Upper lobe of right lung (tissue), 1 donor: Measurements from ENCODE around the gene UGT2A2. TPM values are rescaled to one million over a fixed set of nuclear protein-coding genes. Genes with fewer than 3 reads are reported as not detected.

Source experiments
- ATAC-seq: fragments of 200-7000 bp; cut with Tn5 transposase; one replicate; pipeline ENCODE4 v1.9.1; 2020; ENCODE audit warnings: mild to moderate bottlenecking, moderate library complexity
- DNase-seq: peaks from one replicate; pipeline ENCODE4 v3.0.0-alpha.2; 2020
- H3K27ac ChIP-seq: fragments of 200-600 bp; one replicate; pipeline ENCODE4 v1.8.0; 2022
- H3K27me3 ChIP-seq: fragments of 200-600 bp; one replicate; pipeline ENCODE4 v1.8.0; 2022; ENCODE audit warnings: mild to moderate bottlenecking
- H3K36me3 ChIP-seq: fragments of 200-600 bp; one replicate; pipeline ENCODE4 v1.8.0; 2022
- H3K4me1 ChIP-seq: fragments of 200-600 bp; one replicate; pipeline ENCODE4 v1.8.0; 2022
- H3K4me3 ChIP-seq: fragments of 200-600 bp; one replicate; pipeline ENCODE4 v1.8.0; 2022; ENCODE audit warnings: mild to moderate bottlenecking
- H3K9me3 ChIP-seq: fragments of 200-600 bp; one replicate; pipeline ENCODE4 v1.8.0; 2022
- intact Hi-C: fragments of 100-400 bp; cut with DNase I; formaldehyde crosslinking; loops from one replicate; pipeline ENCODE4 v1.11.0; 2022
- total RNA-seq: library from RNA; stranded (reverse); fragmentation: NEBNext Ultra II Directional; extraction: Animal tissue kit (Norgen Biotek cat#: 25700); gene quantifications from one replicate; pipeline ENCODE4 v1.2.1, GENCODE V29; 2021
- TF ChIP-seq, protein P1 (sequence below): fragments of 200-600 bp; IDR thresholded peaks from one replicate; pipeline ENCODE4 v1.8.0; 2022; ENCODE audit warnings: antibody characterized with exemption
- donor health status: DM: no; HTN: yes; CAD: no; lungs with severe emphysema.

UGT2A2 gene
- total RNA-seq, 1 donor from 2014 or later: not detected

DNA sequence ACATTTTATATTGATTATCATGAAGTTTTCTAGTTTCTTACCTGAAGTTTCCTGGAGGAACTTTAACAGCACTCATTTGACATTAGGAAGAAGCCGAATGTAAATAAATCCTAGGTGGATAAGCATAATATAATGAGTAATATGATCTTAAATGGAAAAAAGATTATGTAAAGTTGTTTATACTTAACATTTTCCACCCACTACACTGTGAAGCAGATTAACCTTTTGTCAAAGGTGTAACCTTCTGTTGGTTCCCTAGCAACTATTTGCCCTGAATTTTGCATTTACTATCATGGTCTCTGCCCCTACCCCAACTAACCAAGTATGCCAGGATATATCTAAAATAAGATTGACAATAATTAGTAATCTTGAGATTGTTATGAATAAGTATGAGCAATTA, 13.7 kb upstream of the UGT2A2 start, which contains the start of gene UGT2A1:
TSS of gene UGT2A1 (minus strand) at position 101 of the 400 bp plus-strand sequence. CDS start 5,603 bp downstream, outside the sequence.
- DNase-seq (no peak), ATAC-seq (no peak)
- TF ChIP-seq, protein P1, sequence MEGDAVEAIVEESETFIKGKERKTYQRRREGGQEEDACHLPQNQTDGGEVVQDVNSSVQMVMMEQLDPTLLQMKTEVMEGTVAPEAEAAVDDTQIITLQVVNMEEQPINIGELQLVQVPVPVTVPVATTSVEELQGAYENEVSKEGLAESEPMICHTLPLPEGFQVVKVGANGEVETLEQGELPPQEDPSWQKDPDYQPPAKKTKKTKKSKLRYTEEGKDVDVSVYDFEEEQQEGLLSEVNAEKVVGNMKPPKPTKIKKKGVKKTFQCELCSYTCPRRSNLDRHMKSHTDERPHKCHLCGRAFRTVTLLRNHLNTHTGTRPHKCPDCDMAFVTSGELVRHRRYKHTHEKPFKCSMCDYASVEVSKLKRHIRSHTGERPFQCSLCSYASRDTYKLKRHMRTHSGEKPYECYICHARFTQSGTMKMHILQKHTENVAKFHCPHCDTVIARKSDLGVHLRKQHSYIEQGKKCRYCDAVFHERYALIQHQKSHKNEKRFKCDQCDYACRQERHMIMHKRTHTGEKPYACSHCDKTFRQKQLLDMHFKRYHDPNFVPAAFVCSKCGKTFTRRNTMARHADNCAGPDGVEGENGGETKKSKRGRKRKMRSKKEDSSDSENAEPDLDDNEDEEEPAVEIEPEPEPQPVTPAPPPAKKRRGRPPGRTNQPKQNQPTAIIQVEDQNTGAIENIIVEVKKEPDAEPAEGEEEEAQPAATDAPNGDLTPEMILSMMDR: no peak
- Histone ChIP-seq H3K36me3 (no peaks in the 10 kb centered on the region), H3K4me3 (no peak within 1 kb of the TSS), H3K9me3 (no peaks in the 10 kb centered on the region), H3K4me1 (no peaks in the 10 kb centered on the region), H3K27ac (no peak within 1 kb of the TSS), H3K27me3 (no peaks in the 10 kb centered on the region)
- intact Hi-C loops: no loop called here

DNA sequence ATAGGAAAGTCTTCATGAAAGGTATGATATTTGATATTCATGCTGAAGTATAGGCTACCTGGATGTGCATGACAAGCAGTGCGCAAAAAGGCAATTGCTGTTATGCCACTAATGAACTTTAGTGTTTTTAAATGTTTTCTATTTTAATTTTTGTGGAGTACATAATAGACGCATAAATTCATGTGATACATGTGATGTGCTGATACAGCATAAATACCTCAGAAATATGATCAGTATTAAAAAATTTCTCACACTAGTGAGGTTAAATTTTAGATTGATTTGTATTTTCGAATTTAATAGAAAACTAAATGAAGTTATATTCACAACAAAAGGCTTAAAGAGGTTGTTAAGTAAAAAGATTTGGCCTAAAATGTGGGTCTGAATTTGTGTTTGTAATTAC, 11.4 kb upstream of the UGT2A2 start:
- no peaks in the 10 kb centered on the region for H3K27me3 ChIP-seq

DNA sequence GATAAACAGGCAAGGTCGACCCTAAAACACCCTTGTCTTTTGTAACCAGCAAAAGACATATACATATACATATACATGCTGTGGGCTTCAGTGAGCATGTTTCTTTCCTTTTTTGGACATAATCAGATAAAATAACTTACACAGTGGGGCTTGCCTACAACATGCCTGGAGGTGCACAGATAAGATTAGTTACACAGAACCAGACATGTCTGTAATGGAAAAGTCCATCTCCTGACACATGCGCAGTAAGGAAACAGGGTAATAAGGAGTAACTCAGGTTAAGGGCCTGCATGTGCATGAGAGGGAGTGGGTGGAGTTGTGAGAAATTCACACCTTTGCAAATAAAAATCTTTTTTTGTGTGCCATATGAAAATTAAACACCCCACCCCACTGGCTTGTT, 10.2 kb upstream of the UGT2A2 start:
- Histone ChIP-seq H3K36me3 (no peaks in the 10 kb centered on the region), H3K9me3 (no peaks in the 10 kb centered on the region), H3K4me3 (no peak overlapping the region), H3K27ac (no peak overlapping the region), H3K4me1 (no peaks in the 10 kb centered on the region), H3K27me3 (no peaks in the 10 kb centered on the region)
- DNase-seq (no peak), ATAC-seq (no peak)
- TF ChIP-seq, protein P1: no peak
- intact Hi-C loops: no loop called here

More for the DNA sequence above, 11.4 kb upstream of the UGT2A2 start:
- H3K4me1 ChIP-seq: no peaks in the 10 kb centered on the region
- TF ChIP-seq, protein P1: no peak
- no peak overlapping the region for H3K4me3 ChIP-seq
- ATAC-seq (no peak), DNase-seq (no peak)
- intact Hi-C loops: no loop called here
- no peaks in the 10 kb centered on the region for H3K9me3 ChIP-seq
- H3K27ac ChIP-seq: no peak overlapping the region
- no peaks in the 10 kb centered on the region for H3K36me3 ChIP-seq

DNA sequence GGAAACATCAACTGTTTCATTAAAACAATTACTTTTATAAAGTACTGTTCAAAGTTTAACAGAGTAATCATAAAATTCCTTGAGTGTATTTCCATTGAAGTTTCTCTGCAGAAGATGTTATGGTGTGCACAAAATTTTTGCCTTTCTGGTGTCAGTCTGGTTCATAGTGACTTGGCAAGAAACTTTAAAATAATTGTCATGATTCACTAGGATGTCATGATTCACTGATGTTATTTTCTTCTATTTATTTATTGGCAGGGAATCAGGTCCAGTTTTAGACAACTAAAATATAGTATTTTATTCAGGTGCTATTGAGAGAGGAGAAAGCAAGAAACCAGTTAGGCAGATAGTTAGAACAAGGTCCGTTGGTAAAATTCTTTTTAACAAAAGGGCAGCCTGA, 9.8 kb upstream of the UGT2A2 start:
- H3K27me3 ChIP-seq: no peaks in the 10 kb centered on the region
- TF ChIP-seq, protein P1: no peak
- H3K4me1 ChIP-seq: no peaks in the 10 kb centered on the region
- no peak overlapping the region for H3K27ac ChIP-seq
- no peak overlapping the region for H3K4me3 ChIP-seq
- no peaks in the 10 kb centered on the region for H3K9me3 ChIP-seq
- ATAC-seq (no peak), DNase-seq (no peak)
- intact Hi-C loops: no loop called here
- H3K36me3 ChIP-seq: no peaks in the 10 kb centered on the region

DNA sequence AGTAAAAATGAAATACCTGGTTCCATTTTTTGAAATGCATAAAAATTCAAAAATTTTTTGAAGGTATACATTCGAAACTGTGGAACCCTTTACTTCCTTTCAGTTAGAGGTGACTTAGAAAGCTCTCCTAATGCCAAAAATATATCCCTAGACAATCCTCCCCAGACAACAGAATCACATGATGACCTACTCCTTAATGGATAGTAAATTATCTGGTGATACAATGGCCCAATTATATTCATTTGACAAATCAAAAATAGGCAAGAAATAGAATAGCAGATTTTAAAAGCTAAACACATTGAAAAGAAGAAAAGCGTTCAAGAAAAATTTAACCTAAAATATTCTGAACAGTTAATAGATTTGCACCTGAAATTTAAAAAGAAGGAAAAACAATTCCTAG, 3.5 kb upstream of the UGT2A2 start:
- ATAC-seq: no peak
- Histone ChIP-seq H3K36me3 (no peaks in the 10 kb centered on the region), H3K4me1 (no peaks in the 10 kb centered on the region), H3K27ac (no peak overlapping the region), H3K27me3 (no peaks in the 10 kb centered on the region), H3K4me3 (no peak overlapping the region), H3K9me3 (no peaks in the 10 kb centered on the region)
- TF ChIP-seq, protein P1: no peak
- no peak for DNase-seq
- intact Hi-C loops: no loop called here

DNA sequence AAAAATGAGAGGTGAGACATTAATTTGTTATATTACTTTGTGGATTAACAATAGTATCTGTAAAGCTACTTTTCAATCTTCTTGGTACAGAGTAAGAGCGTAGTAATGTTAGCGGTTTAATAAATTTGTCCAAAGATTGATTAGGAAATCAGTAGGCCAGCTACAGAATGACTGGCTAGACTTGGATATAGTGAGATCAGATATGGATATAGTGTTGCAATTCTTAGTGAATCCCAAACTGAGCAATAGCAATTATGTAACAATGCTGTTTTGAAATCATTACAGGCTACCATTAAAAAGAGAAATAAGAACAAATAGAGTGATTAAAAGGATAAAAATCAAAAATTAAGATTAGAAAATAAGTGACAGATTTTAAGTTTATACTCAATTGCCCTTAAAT, 847 bp upstream of the UGT2A2 start:
- Histone ChIP-seq H3K36me3 (no peaks in the 10 kb centered on the region), H3K4me3 (no peak overlapping the region), H3K27me3 (no peaks in the 10 kb centered on the region), H3K9me3 (no peaks in the 10 kb centered on the region), H3K27ac (no peak overlapping the region), H3K4me1 (no peaks in the 10 kb centered on the region)
- TF ChIP-seq, protein P1: no peak
- DNase-seq (no peak), ATAC-seq (no peak)
- intact Hi-C loops: no loop called here
